HG02885 (cell line): Measurements from ENCODE around the gene PARK7.

Experiments
- ATAC-seq: cut with Tn5 transposase; IDR thresholded peaks from one replicate; pipeline ENCODE4 v1.9.1; 2021; ENCODE audit warnings: mild to moderate bottlenecking; ENCODE audit not compliant: unreplicated experiment, poor library complexity

The PARK7 gene

DNA sequence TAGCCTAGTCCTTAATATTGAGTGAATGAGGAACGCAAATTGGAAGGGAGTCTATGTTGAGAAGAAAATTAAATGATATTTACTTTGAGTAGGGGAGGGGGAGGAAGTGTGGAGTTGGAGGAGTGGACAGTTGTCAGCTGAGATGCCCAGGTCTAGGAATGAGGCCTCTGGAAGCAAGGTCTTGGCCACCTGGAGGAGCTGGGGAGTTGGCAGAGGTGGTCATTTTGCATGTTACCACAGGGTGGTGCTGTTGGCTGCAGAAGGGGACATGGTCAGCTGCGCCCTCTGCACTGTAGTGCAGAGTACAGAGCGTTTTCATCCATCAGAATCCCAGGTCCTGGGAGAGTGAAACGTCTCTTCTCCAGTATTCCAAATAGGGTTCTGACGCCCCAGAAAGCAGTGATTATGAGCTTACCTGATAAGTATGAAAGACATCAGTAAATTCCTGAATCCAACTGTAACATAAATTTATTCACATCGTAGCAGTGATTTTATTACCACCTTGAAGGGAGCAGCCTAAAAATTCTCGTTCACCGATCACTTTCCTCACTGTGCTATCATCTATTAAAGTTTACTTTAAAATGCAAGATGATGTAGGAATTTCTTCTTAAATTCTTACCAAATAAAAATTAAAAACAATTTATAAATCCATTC, 13.8 kb downstream of the PARK7 start:
- no peak for ATAC-seq

DNA sequence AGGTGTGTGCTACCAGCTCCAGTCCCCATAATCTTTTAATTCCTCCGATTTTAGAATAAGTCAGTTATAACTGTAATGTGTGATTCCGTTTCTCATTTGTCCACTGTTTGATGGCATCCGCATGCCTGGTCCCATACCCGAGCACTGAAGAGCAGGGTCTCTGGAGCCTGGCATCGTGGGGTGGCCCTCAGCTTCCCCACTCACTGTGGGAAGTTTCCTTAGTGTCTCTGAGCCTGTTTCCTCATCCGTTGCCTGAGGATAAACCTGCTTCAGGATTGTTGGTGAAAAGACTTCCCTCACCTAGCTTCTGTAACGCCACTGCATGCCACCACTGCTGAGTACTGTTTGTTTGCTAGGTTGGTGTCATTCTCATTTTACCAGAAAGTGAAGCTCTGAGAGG, 19.5 kb downstream of the PARK7 start:
- ATAC-seq, result no peak

GRCh38 chr1:7983086-7983778, 21.7 kb downstream of the PARK7 start:
- no peak for ATAC-seq

GRCh38 chr1:7984811-7985210, 23.3 kb downstream of the PARK7 start:
- ATAC-seq, result no peak

DNA sequence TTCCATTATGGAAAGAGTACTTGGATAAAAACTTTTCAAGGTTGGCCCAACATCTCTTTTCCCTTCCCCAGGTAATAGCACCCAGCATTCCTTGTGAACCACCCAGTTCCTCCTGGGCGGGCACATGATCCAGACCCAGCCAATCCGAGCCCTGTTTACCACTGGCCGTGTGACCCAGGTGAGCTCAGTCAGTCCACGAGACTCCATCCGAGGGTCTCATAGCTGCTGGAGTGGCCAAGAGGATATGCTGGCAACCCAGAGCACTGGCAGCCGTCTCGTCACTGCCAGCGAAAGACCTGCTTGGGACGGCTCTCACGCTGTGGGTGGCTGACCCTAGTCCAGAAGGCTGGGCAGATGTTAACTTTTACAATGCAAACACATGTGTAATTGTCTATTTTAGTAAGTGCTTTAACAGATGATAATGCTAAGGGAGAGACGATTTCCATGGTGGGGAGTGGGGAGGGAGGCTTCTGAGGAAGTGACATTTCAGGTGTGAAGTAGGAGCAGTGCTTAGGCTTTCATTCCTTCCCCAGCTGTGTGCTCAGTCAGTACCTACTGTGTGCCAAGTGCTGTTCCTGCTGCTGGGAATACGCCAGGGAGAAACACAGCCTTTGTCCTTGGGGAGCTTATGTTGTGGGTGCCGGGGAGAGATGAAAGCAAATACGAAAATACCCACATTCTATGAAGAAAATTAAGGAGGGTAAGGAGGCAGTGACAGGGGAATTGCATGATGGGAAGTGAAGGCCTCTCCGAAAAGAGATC, 24.5 kb downstream of the PARK7 start:
- ATAC-seq, result no peak

DNA sequence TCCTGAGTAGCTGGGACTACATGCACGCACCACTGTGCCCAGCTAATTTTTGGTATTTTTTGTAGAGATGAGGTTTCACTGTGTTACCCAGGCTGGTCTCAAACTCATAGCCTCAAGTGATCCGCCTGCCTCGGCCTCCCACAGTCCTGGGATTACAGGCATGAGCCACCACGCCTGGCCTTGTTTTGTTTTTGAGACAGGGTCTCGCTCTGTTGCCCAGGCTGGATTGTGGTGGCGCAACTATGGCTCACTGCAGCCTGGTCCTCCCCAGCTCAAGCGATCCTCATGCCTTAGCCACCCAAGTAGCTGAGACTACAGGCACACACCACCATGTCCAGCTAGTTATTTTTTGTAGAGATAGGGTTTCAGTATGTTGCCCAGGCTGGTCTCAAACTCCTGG, 26.0 kb downstream of the PARK7 start:
- no peak for ATAC-seq

- ATAC-seq, result no peak
Observed at GRCh38 chr1:7988576-7988975, 27.1 kb downstream of the PARK7 start.

- ATAC-seq, result no peak
Observed at GRCh38 chr1:7989762-7990428, 28.4 kb downstream of the PARK7 start.

- ATAC-seq, result no peak
Observed at GRCh38 chr1:7991504-7992440, 30.3 kb downstream of the PARK7 start.

DNA sequence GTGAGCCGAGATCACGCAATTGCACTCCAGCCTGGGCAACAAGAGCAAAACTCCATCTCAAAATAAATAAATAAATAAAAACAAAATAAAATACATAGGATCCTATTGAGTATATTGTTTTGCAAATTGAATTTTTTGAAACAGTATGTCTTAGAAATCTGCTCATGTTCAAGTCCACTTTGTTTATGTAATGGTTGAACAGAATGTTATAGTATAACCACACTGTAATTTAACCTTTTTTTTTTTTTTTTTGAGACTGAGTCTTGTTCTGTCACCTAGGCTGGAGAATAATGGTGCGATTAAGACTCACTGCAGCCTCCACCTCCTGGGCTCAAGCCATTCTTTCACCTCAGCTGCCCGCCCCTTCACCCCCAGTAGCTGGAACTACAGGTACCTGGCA, 31.4 kb downstream of the PARK7 start:
- ATAC-seq, result no peak

DNA sequence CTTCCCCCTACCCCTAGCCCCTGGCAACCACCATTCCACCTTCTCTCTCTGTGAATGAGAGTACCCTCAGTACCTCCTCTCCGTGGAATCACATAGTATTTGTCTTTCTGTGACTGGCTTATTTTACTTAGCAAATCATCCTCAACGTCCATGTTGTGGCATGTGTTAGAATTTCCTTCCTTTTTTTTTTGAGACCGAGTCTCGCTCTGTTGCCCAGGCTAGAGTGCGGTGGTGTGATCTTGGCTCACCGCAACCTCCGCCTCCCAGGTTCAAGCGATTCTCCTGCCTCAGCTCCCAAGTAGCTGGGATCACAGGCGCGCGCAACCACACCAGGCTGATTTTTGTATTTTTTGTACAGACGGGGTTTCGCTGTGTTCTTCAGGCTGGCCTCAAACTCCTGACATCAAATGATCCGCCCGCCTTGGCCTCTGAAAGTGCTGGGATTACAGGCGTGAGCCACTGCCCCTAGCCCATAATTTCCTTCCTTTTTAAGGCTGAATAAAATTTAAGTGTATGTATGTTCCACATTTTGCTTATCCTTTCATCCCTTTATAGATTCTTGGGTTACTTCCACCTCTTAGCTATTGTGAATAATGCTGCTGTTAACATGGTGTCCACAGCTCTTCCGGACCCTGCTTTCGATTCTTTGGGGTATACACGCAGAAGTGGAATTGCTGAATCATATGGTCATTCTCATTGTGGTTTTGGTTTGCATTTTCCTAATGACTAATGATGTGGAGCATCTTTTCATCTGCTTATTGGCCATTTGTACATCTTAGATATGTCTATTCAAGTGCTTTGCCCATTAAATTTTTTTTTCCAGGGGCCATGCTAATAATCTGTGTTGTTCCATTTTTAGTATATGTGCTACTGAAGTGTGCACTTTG, 32.3 kb downstream of the PARK7 start:
- ATAC-seq, result peak; percentile 82

DNA sequence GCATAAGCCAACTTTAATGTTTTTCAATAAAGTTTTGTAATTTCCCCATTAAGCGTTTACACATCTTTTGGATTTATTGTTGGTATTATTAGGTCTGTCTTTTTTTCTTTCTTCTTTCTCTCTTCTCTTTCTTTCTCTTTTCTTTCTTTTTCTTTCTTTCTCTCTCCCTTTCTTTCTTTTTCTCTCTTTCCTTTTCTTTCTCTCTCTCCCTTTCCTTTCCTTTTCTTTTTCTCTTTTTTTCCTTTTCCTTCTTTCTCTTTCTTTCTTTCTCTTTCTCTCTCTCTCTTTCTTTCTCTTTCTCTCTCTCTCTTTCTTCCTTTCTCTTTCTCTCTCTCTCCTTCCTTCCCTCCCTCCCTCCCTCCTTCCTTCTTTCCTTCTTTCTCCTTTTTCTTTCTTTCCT, 33.3 kb downstream of the PARK7 start:
- ATAC-seq, result no peak

DNA sequence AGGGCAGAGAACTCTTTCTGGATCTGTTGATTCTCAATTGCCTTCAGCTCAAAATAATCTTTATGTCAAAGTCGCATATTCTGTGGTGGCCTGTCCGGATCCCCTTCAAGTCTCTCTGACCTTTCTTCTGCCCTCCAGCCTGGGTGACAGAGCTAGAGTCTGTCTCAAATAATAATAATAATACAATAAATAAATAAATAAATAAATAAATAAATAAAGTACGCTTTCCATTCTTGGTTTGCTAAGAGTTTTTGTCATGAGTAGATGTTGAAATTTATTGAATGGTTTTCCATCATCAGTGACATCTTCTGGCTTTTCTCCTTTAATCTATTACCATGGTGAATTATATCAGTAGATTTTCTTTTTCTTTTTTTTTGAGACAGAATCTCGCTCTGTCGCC, 33.9 kb downstream of the PARK7 start:
- ATAC-seq, result no peak

DNA sequence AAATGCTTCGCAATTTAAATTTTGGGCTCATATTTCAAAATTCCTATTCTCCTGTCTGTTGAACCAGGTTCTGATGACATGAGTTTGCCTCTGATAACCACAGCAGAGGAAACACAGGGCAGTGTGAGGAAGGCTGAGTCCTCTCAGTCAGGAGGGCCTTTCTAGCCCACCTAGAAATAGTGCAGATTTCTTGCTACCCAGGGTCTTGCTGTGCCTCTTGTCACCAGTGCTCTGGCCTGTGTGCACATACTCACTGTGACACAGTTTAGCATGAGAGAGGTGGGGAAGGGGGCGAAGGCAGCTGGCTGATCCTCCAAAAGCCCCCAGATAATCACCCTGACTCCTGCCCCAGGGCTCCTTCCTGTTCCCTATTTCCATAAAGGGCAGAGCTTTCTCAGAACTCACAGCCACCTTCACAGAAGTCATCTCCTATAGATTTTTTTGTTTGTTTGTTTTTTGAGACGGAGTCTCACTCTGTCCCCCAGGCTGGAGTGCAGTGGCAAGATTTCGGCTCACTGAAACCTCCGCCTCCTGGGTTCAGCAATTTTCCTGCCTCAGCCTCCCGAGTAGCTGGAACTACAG, 40.9 kb downstream of the PARK7 start:
- no peak for ATAC-seq

DNA sequence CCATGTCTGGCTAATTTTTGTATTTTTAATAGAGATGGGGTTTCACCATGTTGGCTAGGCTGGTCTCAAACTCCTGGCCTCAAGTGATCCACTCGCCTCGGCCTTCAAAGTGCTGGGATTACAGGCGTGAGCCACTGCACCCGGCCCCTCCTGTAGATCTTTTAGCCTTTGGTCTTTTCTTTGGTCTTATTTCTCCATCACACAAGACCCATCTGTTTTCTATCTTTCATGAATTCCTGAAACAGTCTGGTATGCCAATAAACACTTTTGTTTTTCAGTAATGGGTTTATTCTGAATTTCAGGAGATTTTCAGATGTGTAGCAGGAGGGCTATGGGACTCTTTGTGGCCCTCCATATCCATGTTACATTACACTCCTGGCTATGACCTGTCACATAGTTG, 41.4 kb downstream of the PARK7 start:
- ATAC-seq, result no peak

DNA sequence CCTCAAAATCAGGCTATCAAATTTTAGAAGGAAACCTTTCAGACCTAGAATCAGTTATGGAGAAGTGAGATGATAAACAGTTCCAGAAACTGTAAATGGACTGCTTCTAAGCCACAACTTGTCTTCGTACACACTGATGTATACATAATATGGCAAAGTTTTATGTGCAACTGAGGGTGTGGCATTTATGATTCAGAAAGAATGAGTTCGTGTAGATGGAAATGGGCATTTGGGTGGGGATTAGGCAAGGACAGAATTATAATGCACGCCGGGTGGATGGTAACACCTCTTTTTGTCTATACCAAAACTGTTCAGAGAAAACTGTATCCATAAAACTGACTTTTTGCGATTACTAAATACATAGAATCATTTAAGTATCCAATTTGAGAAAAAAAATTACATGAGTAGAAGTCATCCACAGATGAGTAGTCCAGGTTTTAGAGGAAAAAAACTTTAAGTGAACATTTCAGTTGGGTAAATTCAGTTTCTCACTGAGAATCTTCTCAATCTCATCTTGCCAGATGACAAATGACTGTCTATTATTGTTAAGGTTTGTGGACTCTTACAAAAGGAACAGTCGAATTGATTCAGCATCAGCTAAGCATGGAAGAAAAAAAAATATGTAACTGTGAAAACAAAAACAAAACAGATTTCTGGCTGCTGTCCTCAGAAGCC, 42.1 kb downstream of the PARK7 start:
- no peak for ATAC-seq

DNA sequence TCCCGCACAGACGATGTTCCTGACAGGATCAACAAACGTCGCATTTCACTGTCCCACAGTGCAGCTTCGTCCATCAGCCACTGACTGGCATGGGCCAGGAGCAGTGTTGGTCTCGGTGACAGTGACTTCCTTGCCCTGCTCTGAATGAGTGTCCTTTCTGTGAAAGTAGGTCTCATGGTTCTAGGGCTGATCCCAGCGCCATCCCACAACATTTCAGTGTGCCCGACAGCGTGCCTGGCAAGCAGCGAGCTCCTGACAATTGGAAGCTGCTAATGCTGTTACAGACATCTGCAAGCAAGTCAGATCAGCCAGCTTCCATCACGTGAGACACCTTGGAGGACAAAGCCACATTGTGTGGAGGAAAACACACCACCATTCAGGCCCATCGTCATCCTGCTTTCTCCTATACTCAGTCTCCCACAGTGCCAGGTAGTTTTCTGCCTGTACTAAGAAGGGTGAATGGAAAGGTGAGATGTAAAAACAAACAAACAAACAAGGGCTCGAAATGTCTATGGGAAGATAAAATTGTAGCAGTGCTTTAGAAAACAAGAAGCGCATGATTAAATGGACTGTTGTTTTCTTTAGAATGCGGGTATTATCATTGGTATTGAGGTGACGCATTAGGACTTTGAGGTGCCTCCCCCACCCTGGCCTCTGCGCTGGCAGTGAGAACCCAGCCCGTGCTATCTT, 42.7 kb downstream of the PARK7 start:
- no peak for ATAC-seq
